Neuron (in vitro differentiated cells): ENCODE results near the gene FAT1.

Source experiments
- H2AFZ ChIP-seq: one replicate; pipeline ENCODE4 v1.6.1; 2013; ENCODE audit warnings: low read depth, mild to moderate bottlenecking, inconsistent platforms, low read length, moderate library complexity
- H3K27me3 ChIP-seq: one replicate; pipeline ENCODE4 v1.6.1; 2013; ENCODE audit warnings: low read length; ENCODE audit not compliant: insufficient read depth
- H3K36me3 ChIP-seq: one replicate; pipeline ENCODE4 v1.6.1; 2013; ENCODE audit warnings: low read length; ENCODE audit not compliant: insufficient read depth
- H3K4me1 ChIP-seq: one replicate; pipeline ENCODE4 v1.6.1; 2013; ENCODE audit warnings: low read length; ENCODE audit not compliant: insufficient read depth
- H3K4me3 ChIP-seq: 2 replicates; pipeline ENCODE4 v1.5.1; 2013; ENCODE audit warnings: mild to moderate bottlenecking, low read length, moderate library complexity
- H3K9me3 ChIP-seq: one replicate; pipeline ENCODE4 v1.6.1; 2013; ENCODE audit warnings: low read length

Gene FAT1

GRCh38 chr4:186647821-186648220, 75.8 kb downstream of the FAT1 start:
- Histone ChIP-seq H3K36me3 (peaks cover 24% of the 10 kb centered on the region), H3K4me3 (no peak overlapping the region), H3K4me1 (no peaks in the 10 kb centered on the region), H2AFZ (no peak overlapping the region), H3K9me3 (peaks cover 4% of the 10 kb centered on the region), H3K27me3 (no peaks in the 10 kb centered on the region)

GRCh38 chr4:186644737-186645261, 78.9 kb downstream of the FAT1 start:
- Histone ChIP-seq H3K4me1 (no peaks in the 10 kb centered on the region), H2AFZ (no peak overlapping the region), H3K36me3 (peaks cover 22% of the 10 kb centered on the region), H3K9me3 (no peaks in the 10 kb centered on the region), H3K4me3 (no peak overlapping the region), H3K27me3 (no peaks in the 10 kb centered on the region)

GRCh38 chr4:186644311-186644638, 79.4 kb downstream of the FAT1 start:
- H3K36me3 ChIP-seq: peaks cover 18% of the 10 kb centered on the region
- no peaks in the 10 kb centered on the region for H3K27me3 ChIP-seq
- H3K4me3 ChIP-seq: no peak overlapping the region
- H2AFZ ChIP-seq: no peak overlapping the region
- no peaks in the 10 kb centered on the region for H3K9me3 ChIP-seq
- H3K4me1 ChIP-seq: no peaks in the 10 kb centered on the region

GRCh38 chr4:186643501-186644310, 80.0 kb downstream of the FAT1 start:
- H3K4me1 ChIP-seq: no peaks in the 10 kb centered on the region

GRCh38 chr4:186642998-186643397, 80.7 kb downstream of the FAT1 start:
- Histone ChIP-seq H2AFZ (no peak overlapping the region), H3K36me3 (peaks cover 17% of the 10 kb centered on the region), H3K9me3 (no peaks in the 10 kb centered on the region), H3K4me1 (no peaks in the 10 kb centered on the region), H3K27me3 (no peaks in the 10 kb centered on the region), H3K4me3 (no peak overlapping the region)

More at GRCh38 chr4:186643501-186644310, 80.0 kb downstream of the FAT1 start:
- Histone ChIP-seq H3K36me3 (peaks cover 14% of the 10 kb centered on the region), H3K9me3 (no peaks in the 10 kb centered on the region), H3K27me3 (no peaks in the 10 kb centered on the region), H3K4me3 (no peak overlapping the region), H2AFZ (no peak overlapping the region)

GRCh38 chr4:186642530-186642929, 81.1 kb downstream of the FAT1 start:
- Histone ChIP-seq H3K36me3 (peaks cover 17% of the 10 kb centered on the region), H3K27me3 (no peaks in the 10 kb centered on the region), H3K4me3 (no peak overlapping the region)

GRCh38 chr4:186634591-186635128, 89.0 kb downstream of the FAT1 start:
- Histone ChIP-seq H3K9me3 (peaks cover 9% of the 10 kb centered on the region), H3K27me3 (no peaks in the 10 kb centered on the region), H3K4me3 (no peak overlapping the region), H2AFZ (no peak overlapping the region), H3K4me1 (no peaks in the 10 kb centered on the region), H3K36me3 (peaks cover 60% of the 10 kb centered on the region)

More at GRCh38 chr4:186642530-186642929, 81.1 kb downstream of the FAT1 start:
- Histone ChIP-seq H3K4me1 (no peaks in the 10 kb centered on the region), H3K9me3 (no peaks in the 10 kb centered on the region), H2AFZ (no peak overlapping the region)

GRCh38 chr4:186633844-186634243, 89.8 kb downstream of the FAT1 start:
- no peaks in the 10 kb centered on the region for H3K4me1 ChIP-seq
- H3K9me3 ChIP-seq: peaks cover 9% of the 10 kb centered on the region
- H3K36me3 ChIP-seq: peaks cover 65% of the 10 kb centered on the region
- no peak overlapping the region for H3K4me3 ChIP-seq
- H2AFZ ChIP-seq: no peak overlapping the region
- no peaks in the 10 kb centered on the region for H3K27me3 ChIP-seq

GRCh38 chr4:186630128-186630527, 93.5 kb downstream of the FAT1 start:
- Histone ChIP-seq H3K4me3 (no peak overlapping the region), H2AFZ (no peak overlapping the region), H3K27me3 (no peaks in the 10 kb centered on the region), H3K9me3 (peaks cover 9% of the 10 kb centered on the region), H3K36me3 (peaks cover 67% of the 10 kb centered on the region), H3K4me1 (peaks cover 5% of the 10 kb centered on the region)

- Histone ChIP-seq H3K36me3 (peaks cover 65% of the 10 kb centered on the region), H3K27me3 (no peaks in the 10 kb centered on the region), H3K9me3 (peaks cover 7% of the 10 kb centered on the region), H3K4me3 (no peak overlapping the region), H3K4me1 (peaks cover 11% of the 10 kb centered on the region), H2AFZ (no peak overlapping the region)
Observed at GRCh38 chr4:186628058-186628711, 95.5 kb downstream of the FAT1 start.

GRCh38 chr4:186627226-186627865, 96.3 kb downstream of the FAT1 start:
- H3K9me3 ChIP-seq: peaks cover 7% of the 10 kb centered on the region
- no peak overlapping the region for H3K4me3 ChIP-seq
- H2AFZ ChIP-seq: no peak overlapping the region
- H3K27me3 ChIP-seq: no peaks in the 10 kb centered on the region
- peaks cover 11% of the 10 kb centered on the region for H3K4me1 ChIP-seq
- H3K36me3 ChIP-seq: peaks cover 65% of the 10 kb centered on the region

- H3K4me1 ChIP-seq: peaks cover 11% of the 10 kb centered on the region
- H3K4me3 ChIP-seq: no peak overlapping the region
- peaks cover 64% of the 10 kb centered on the region for H3K36me3 ChIP-seq
- H3K9me3 ChIP-seq: peaks cover 3% of the 10 kb centered on the region
- no peaks in the 10 kb centered on the region for H3K27me3 ChIP-seq
- H2AFZ ChIP-seq: no peak overlapping the region
Observed at GRCh38 chr4:186624951-186625350, 98.7 kb downstream of the FAT1 start.

GRCh38 chr4:186623546-186623945, 100.1 kb downstream of the FAT1 start:
- peaks cover 12% of the 10 kb centered on the region for H3K9me3 ChIP-seq
- peaks cover 68% of the 10 kb centered on the region for H3K36me3 ChIP-seq
- no peak overlapping the region for H3K4me3 ChIP-seq
- H2AFZ ChIP-seq: no peak overlapping the region
- no peaks in the 10 kb centered on the region for H3K27me3 ChIP-seq
- peaks cover 11% of the 10 kb centered on the region for H3K4me1 ChIP-seq
